Calu3 (cell line): ENCODE data around the gene PIP4K2B. TPM values are rescaled to one million over a fixed set of nuclear protein-coding genes. Genes with fewer than 3 reads are reported as not detected.

Experiments
- BruUV-seq: library from RNA; stranded (reverse); fragments of 400-500 nt; replicated peaks from 2 replicates; lab custom pipeline; 2021; lab: Mats Ljungman, UMichigan
- CTCF ChIA-PET: fragments of 300-600 bp; sonication (Branson Sonifier 250); formaldehyde crosslinking; loops from one replicate; lab custom pipeline; 2022; ENCODE audit warnings: antibody characterized with exemption; lab: Charles Lee
- DNase-seq: peaks from one replicate; pipeline ENCODE4 v3.0.0; 2022
- H3K27ac Mint-ChIP-seq: one replicate; pipeline ENCODE4 v1.8.0; 2022; ENCODE audit warnings: mixed read lengths; ENCODE audit not compliant: unreplicated experiment
- H3K27me3 Mint-ChIP-seq: one replicate; pipeline ENCODE4 v1.8.0; 2022; ENCODE audit warnings: mixed read lengths; ENCODE audit not compliant: unreplicated experiment
- H3K36me3 Mint-ChIP-seq: one replicate; pipeline ENCODE4 v1.8.0; 2022; ENCODE audit warnings: mild to moderate bottlenecking, moderate library complexity, mixed read lengths; ENCODE audit not compliant: insufficient read depth, unreplicated experiment
- H3K4me1 Mint-ChIP-seq: one replicate; pipeline ENCODE4 v1.8.0; 2022; ENCODE audit warnings: mild to moderate bottlenecking, low read depth, mixed read lengths; ENCODE audit not compliant: unreplicated experiment
- H3K4me3 Mint-ChIP-seq: one replicate; pipeline ENCODE4 v1.8.0; 2022; ENCODE audit warnings: mild to moderate bottlenecking, low read depth, moderate library complexity, mixed read lengths; ENCODE audit not compliant: unreplicated experiment
- H3K9me3 Mint-ChIP-seq: one replicate; pipeline ENCODE4 v1.8.0; 2022; ENCODE audit warnings: low read depth, mixed read lengths; ENCODE audit not compliant: unreplicated experiment
- intact Hi-C: fragments of 100-400 bp; cut with micrococcal nuclease; formaldehyde crosslinking; loops from one replicate; pipeline ENCODE4 v1.10.0; 2022; ENCODE audit not compliant: unreplicated experiment
- total RNA-seq: library from RNA; stranded (reverse); gene quantifications from 2 replicates; pipeline ENCODE4 v1.2.3, GENCODE V29; 2022
- TF ChIP-seq, protein P1 (sequence below): fragments of 200-600 bp; IDR thresholded peaks from one replicate; pipeline ENCODE4 v1.8.0; 2022; ENCODE audit warnings: antibody characterized with exemption; ENCODE audit not compliant: unreplicated experiment

Gene PIP4K2B
- total RNA-seq, 1 experiment from 2014 or later = 120 TPM

DNA sequence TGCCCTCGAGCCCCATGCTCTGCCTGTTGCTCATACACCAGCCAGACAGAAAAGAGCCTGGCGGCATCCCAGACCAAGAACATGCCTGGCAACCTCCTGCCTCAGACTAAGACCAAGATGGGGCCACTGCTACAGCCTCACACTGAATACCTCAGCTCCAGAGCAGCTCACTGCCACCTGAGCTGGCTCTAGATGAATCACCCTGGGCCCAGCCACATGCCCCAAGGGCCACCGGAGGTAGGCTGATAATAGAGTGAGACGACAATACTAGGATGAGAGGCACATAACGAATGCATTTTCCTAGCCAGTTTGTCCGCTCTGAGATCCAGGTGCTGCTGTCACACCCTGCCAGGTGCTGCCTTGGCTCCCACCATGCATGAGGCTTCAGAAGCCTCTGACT, 13.0 kb downstream of the PIP4K2B start:
- no TSS peak for BruUV-seq
- Mint-ChIP-seq H3K27me3 (no peaks in the 10 kb centered on the region), H3K4me3 (no peak overlapping the region), H3K9me3 (no peaks in the 10 kb centered on the region), H3K27ac (no peak overlapping the region), H3K4me1 (no peaks in the 10 kb centered on the region), H3K36me3 (peaks cover 22% of the 10 kb centered on the region)
- no peak for DNase-seq
- intact Hi-C loops = no loop called here
- TF ChIP-seq, protein P1, sequence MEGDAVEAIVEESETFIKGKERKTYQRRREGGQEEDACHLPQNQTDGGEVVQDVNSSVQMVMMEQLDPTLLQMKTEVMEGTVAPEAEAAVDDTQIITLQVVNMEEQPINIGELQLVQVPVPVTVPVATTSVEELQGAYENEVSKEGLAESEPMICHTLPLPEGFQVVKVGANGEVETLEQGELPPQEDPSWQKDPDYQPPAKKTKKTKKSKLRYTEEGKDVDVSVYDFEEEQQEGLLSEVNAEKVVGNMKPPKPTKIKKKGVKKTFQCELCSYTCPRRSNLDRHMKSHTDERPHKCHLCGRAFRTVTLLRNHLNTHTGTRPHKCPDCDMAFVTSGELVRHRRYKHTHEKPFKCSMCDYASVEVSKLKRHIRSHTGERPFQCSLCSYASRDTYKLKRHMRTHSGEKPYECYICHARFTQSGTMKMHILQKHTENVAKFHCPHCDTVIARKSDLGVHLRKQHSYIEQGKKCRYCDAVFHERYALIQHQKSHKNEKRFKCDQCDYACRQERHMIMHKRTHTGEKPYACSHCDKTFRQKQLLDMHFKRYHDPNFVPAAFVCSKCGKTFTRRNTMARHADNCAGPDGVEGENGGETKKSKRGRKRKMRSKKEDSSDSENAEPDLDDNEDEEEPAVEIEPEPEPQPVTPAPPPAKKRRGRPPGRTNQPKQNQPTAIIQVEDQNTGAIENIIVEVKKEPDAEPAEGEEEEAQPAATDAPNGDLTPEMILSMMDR = no peak
- CTCF ChIA-PET = interaction anchor here (0.8 kb wide), 1 partner anchor 12 kb away, joined by 3 read pairs; no protein-coding TSS in a partner anchor

DNA sequence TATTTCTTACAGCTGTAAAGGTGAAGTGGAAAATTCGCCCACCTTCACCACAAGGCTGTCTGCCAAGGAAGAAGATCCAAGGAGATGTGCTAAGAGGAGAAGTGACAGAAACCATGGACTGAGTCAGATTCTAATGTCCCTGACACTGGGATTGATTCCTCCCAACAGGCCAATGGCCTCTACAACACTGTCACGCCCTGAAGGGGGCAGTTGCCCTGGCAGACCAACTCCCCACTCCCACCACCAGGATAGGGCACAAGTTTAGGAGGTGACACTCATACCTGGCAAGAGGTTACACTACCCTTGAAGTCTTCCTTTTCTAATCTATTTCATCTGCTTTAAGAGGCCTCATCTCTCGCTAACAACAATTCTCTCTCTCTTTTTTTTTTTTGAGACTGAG, 16.1 kb downstream of the PIP4K2B start:
- H3K9me3 Mint-ChIP-seq = no peaks in the 10 kb centered on the region
- peaks cover 34% of the 10 kb centered on the region for H3K36me3 Mint-ChIP-seq
- TF ChIP-seq, protein P1 = no peak
- no peaks in the 10 kb centered on the region for H3K4me1 Mint-ChIP-seq
- H3K27me3 Mint-ChIP-seq = no peaks in the 10 kb centered on the region
- CTCF ChIA-PET = interaction anchor here (0.6 kb wide), 3 partner anchors 22 to 1152 kb away, joined by 3 read pairs; no protein-coding TSS in a partner anchor
- DNase-seq = no peak
- no peak overlapping the region for H3K4me3 Mint-ChIP-seq
- no peak overlapping the region for H3K27ac Mint-ChIP-seq
- intact Hi-C loops = no loop called here
- no TSS peak for BruUV-seq

DNA sequence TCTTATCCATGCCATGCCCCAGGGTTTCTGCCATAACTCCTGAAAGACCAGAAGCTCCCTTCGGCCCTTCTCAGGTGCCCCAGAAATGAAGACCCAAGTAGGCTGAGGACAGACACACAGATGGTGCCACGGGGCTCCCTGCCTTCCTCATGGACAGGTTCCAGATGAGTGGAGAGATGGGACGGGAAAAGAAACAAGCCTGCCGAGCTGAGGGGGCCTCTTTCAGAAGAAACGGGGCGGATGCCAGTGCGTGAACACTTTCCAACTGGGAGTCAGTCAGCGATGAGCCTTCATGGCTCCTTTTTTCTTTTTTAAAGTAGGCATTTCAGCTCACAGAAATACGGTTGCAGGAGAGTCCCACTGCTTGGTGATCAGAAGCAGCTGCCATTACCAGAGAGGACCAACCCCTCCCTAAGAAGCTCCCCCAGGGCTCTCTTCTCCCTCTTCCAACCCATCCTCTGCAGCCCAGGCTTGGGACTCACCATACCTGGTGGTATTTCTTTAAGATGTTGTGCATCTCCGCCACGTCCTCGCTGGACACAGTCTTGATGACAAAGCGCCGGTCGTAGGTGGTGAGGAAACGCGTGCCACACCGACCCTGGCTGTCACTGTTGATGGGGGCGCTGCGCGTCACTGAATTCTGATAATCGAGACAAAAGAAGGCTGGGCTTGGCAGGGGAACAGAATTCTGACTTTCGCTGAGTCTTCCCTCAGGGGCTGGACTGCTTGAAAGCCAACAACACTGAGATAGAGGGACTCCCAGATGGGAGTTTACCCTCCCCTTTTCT, 19.2 kb downstream of the PIP4K2B start:
- no peak for DNase-seq
- Mint-ChIP-seq H3K9me3 (no peaks in the 10 kb centered on the region), H3K4me3 (no peak overlapping the region), H3K36me3 (peaks cover 53% of the 10 kb centered on the region), H3K27ac (no peak overlapping the region), H3K27me3 (no peaks in the 10 kb centered on the region), H3K4me1 (no peaks in the 10 kb centered on the region)
- CTCF ChIA-PET = interaction anchor here (1.1 kb wide), 1 partner anchor 12 kb away, joined by 3 read pairs; no protein-coding TSS in a partner anchor
- intact Hi-C loops = no loop called here
- TF ChIP-seq, protein P1 = no peak
- BruUV-seq = no TSS peak

DNA sequence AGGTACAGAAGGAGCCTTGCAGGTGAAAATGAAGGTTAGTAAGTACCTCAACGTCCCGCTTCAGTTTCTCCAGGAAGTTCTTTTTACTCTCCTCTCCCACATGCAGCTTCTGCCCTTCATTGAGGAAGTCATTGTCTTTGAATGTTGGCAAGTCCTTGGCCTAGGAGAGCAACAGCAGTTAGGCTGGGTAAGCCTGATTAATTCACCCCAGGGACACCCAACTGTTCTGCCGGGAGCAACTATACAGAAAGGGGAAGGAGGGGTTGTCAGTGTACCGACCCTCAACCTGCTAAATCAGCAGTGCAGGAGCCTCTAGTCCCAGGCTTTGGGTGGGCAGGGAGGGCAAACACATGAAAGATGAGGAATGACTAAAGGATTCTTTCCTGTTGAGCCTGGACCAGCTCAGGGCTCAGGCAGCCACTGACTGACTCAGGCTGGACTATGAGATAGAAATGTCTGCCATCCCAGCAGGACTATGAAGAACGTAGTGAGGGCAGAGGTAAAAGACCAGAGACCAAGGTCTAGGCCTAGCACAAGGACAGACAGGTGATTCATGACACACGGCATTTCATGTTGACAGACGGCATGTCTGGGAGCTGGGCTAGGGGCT, 21.6 kb downstream of the PIP4K2B start:
- BruUV-seq = no TSS peak
- Mint-ChIP-seq H3K27ac (no peak overlapping the region), H3K27me3 (no peaks in the 10 kb centered on the region), H3K9me3 (no peaks in the 10 kb centered on the region), H3K4me3 (no peak overlapping the region), H3K36me3 (peaks cover 59% of the 10 kb centered on the region), H3K4me1 (no peaks in the 10 kb centered on the region)
- intact Hi-C loops = no loop called here
- CTCF ChIA-PET = interaction anchor here (0.6 to 0.7 kb wide), 2 partner anchors 43 to 678 kb away, joined by 3 to 4 read pairs; no protein-coding TSS in a partner anchor
- DNase-seq = no peak
- TF ChIP-seq, protein P1 = no peak
